ACHN (cell line): ENCODE measurements around the gene YWHAE.
"Not testable (repeated sequence)": the region's sequence is repeated elsewhere in the genome, so short reads cannot be mapped to it uniquely, and the experiment has no call there.

Experiments used
- DNase-seq: peaks from one replicate; pipeline ENCODE4 v3.0.0-alpha.2; 2015
- in situ Hi-C: cut with HindIII; loops from 2 replicates; pipeline ENCODE4 v1.10.0; 2017; ENCODE audit warnings: low sequenced_read_pairs, low pct_ligation_motif_present, low pct_unique_long_range_greater_than_20kb

YWHAE gene

DNA sequence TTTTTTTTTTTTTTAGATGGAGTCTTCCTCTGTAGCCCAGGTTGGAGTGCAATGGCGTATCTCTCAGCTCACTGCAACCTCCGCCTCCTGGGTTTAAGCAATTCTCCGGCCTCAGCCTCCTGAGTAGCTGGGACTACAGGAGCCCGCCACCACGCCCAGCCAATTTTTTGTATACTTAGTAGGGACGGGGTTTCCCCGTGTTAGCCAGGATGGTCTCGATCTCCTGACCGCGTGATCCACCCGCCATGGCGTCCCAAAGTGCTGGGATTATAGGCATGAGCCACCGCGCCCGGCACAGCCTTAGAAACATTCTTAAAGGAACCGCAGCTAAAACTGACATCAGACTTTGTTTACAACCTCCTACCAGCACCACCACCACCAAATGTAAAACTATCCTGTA, 47.5 kb downstream of the YWHAE start:
- DNase-seq, in situ Hi-C loops: not testable (repeated sequence)

DNA sequence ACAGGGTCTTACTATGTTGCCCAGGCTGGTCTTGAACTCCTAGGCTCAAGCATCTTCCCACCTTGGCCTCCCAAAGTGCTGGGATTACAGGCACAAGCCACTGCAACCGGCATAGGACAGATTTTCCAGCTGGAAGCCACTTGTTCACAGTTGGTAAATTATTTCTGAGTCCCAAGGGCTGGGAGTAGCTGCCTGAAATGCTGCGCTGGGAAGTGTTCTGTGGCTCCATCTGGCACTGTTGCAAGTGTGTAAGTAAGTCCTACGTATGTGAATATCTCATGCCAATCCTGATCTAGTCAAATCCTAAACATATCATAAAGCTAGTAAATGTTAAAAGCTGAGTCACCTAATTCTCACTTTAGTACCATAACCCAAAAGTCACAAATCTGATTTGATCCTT, 48.1 kb downstream of the YWHAE start:
- no peak for DNase-seq
- in situ Hi-C loops: no loop called here

DNA sequence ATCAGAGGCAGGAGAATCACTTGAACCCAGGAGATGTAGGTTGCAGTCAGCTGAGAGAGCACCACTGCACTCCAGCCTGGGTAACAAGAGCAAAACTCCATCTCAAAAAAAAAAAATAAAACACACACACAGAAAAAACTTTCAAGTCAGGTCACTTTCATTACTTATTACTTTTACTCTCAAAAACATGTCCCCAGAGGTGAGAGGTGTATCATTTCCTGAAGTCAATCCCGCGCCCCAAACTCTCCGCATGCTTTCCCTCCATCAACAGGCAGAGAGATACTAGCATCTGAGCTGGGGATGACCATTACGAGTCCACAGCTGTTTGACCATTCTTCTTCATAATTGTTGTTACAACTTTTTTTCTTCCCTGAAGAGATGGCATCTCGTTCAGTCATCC, 48.7 kb downstream of the YWHAE start:
- in situ Hi-C loops: no loop called here
- DNase-seq: no peak

DNA sequence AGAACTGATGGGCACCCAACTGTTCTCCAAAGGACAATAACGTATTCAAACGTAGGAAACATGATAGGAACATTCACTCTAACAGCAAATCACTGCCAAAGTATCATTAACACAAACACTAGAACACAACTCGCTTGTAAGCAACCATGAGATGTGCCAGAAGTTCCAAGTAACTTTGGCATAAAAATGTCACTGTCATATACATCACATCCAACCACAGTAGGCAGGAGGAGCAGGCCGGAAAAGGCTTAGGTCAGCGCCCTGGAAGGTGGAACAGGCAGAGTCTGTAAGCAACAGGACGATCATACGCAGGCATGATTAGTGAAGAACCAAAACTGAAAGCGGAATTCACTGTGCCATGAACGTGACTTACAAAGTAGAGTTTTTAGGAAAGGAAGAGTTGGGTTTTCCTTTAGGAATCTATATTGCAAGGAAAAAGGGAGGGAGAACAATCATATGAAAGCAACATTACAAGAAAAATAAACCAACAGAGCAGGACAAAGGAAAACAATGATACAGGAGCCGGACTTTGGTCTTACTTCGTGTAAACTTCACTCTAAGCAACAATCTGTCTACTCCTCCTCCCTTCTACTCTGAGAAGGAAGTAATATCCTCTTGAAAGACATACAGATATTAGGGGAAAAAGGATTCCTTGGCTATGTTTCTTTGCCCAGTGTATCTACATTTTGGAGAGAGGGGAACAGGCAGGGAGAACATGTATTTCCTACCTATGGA, 52.3 kb downstream of the YWHAE start:
- no peak for DNase-seq
- in situ Hi-C loops: no loop called here

DNA sequence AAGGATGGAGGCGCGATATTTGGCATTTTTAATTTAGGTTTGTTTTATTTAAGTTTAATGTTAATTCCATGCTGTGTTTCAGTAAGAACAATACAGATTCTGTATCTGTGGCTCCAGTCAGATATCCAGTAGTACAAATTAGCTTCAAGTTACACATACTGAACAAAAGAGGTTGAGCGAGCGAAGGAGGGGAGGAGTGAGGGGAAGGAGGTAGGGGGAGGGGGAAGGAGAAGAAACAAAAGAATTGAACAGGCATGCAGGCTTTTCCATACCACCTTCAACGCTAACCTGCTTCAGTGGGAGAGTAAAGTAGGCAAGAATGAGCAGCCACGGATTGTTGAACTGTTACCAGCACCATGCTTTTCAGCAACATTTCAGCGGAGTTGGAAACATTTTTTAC, 55.5 kb downstream of the YWHAE start:
- DNase-seq: no peak
- in situ Hi-C loops: no loop called here

DNA sequence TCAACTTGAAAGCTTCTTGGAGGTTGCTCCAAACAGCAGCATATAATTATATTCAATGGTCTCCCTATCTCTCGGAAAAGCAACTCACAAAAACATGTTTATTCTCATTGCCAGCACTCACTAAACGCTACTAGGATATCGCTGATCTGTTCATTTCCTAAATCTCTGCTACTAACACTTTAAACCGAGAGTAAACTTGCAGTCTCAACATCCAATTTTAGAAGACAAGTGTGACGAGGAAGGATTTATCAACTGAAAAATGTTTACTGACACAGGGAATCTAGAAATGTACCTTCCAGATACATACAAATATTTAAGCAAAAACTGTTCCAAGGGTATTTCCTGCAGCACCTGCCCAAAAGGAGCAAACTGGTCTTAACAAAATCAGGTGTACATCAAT, 56.5 kb downstream of the YWHAE start:
- in situ Hi-C loops: no loop called here
- no peak for DNase-seq

DNA sequence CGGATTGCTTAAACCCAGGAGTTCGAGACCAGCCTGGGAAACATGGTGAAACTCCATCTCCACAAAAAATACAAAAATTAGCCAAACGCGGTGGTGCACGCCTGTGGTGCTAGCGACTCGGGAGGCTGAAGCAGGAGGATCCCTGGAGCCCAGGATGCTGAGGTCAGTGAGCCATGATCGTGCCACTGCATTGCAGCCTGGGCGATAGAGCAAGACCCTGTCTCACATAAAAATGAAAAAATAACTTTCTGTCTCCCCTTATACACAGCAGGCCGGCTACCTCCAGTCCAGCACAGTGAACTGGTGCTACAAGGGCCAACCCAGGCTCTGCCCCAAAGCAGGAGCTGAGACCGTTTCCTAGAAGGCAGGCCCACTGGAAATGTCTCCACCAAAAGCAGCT, 59.7 kb downstream of the YWHAE start:
- DNase-seq: no peak
- in situ Hi-C loops: no loop called here

DNA sequence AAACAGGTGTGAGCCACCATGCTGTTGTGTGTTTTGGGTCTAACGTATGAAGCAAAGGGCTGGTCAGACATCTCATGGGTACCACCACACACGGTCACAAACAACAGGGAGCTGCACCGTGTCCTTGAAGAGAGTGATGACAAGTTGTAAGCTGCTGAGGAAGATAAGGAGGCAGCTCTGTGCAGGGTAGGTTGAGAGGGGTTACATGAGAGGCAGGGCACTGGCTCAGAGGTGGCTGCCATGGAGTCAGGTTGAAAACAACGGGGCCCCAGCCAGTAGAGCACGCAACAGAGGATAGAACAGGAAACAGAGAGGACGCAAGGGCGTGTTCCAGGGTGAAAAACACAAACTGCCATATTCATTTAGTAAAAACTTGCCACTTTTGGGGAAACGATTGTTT, 68.3 kb downstream of the YWHAE start:
- DNase-seq: no peak
- in situ Hi-C loops: no loop called here

DNA sequence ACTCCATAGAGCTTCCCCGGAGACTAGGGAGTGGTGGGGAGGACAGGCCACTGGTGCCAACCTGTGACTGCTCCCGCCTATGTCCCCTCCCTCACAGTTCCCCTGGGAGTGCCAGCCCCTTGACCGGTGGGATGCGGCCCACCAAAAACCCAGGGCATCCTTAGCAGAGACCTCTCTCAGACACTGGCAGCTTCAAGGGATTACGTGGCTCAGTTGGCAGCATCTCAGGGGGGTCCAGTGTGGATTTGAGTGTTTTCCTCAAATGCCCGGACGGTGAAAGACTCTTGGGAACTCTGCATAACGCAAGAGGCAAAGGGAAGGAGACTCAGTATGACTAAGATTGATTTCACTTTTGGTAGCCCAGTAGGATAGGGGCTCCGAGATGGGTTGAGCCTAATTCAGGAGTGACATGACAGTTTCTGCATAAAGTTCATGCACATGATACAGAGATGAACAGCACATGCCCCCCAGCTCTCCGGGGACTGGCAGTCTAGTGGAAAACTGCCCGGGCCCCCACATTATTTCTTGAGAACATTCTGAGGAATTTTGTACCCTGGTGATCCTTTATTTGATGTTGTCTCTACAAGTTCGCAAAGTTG, 70.2 kb downstream of the YWHAE start:
- no peak for DNase-seq
- in situ Hi-C loops: no loop called here

DNA sequence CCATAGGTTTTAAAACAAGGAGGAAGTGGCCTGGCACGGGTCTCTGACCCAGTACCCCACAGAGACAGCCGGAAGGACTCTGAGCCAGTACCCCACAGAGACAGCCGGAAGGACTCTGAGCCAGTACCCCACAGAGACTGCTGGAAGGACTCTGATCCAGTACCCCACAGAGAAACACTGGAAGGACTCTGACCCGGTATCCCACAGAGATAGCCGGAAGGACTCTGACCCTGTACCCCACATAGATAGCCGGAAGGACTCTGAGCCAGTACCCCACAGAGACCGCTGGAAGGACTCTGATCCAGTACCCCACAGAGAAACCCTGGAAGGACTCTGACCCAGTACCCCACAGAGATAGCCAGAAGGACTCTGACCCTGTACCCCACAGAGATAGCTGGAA, 71.6 kb downstream of the YWHAE start:
- in situ Hi-C loops: no loop called here

DNA sequence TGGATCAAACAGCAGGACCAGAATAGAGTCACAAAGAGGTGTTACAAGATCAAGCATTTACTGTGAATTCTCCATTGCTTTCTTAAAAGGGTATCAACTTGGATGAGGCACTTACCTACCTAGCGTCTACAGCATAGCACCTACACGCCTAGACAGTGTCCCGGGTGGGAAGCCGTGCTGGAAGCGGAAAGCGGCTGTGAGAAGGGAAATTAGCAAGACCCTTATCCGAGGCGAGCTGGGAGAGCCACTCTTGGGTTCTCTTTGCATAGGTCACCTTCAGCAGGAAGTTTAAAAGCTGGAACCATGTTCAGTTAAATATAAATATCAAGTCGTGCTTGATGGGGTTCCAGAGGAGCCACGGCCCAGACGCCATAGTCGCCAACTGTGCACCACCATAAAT, 74.3 kb downstream of the YWHAE start:
- in situ Hi-C loops: no loop called here
- DNase-seq: no peak

More for the DNA sequence above, 71.6 kb downstream of the YWHAE start:
- DNase-seq: no peak

DNA sequence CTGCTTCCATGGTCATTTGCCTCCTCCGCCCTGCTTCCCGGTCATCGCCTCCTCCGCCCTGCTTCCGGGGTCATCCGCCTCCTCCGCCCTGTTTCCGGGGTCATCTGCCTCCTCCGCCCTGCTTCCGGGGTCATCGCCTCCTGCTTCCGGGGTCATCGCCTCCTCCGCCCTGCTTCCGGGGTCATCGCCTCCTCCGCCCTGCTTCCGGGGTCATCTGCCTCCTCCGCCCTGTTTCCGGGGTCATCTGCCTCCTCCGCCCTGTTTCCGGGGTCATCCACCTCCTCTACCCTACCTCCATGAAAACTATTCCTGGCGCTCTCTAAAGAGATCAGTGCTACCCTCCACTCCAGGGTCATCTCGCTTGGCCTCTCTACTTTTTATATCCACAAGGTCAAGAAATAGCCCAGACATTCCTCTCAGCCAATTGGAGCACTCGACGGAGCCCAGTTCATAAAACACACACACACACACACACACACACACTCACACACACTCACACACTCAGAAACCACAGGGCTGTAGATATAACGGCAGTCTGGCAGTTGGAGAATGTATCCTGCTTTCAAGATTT, 75.7 kb downstream of the YWHAE start:
- DNase-seq: no peak
- in situ Hi-C loops: no loop called here

DNA sequence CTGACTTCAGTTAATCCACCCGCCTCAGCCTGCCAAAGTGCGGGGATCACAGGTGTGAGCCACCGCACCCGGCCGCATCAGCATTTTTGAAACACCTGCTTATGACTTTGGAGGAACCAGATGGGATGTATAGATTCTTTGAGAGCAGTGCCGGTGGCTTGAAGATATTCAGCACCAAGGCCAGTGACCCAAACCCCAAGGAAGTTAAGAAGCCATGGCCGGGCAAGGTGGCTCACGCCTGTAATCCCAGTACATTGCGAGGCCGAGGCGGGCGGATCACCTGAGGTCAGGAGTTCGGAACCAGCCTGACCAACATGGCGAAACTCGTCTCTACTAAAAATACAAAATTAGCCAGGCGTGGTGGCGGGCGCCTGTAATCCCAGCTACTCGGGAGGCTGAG, 76.7 kb downstream of the YWHAE start:
- DNase-seq: no peak
- in situ Hi-C loops: no loop called here

DNA sequence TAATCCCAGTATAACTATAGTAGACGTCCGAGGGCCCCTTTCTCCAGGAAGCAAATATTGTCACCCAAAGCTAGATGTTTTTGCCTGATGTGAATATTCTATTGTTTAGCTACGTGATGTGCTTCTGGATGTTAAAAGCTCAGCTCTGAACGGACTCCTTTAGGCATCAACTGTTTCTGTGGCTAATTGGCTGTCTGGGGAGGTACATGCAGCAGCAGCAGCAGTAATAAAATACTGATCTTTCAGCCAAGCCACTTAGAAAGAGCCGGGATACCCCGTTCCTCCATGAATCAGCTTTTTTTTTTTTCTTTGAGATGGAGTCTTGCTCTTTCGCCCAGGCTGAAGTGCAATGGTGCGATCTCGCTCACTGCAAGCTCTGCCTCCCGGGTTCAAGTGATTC, 77.5 kb downstream of the YWHAE start:
- in situ Hi-C loops: no loop called here
- no peak for DNase-seq

DNA sequence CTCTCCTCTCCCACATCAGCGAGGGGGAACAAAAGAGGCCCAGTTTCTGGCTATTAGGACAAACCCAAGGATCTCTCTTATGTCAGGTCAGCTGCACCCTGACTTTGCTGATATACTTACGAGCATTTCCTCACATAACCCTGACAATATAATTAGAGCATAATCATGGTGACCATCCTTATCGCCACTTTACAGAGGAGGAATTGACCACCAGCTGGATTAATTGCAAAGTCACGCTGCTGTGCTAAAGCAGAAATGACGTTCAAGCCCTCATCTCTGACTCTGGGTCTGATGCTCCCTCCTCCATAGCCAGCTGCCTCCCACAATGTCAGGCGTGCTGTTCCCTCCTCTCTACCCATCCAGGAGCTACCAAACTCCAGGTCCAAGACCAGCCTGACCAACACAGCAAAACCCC, 78.0 kb downstream of the YWHAE start:
- DNase-seq: no peak
- in situ Hi-C loops: no loop called here

DNA sequence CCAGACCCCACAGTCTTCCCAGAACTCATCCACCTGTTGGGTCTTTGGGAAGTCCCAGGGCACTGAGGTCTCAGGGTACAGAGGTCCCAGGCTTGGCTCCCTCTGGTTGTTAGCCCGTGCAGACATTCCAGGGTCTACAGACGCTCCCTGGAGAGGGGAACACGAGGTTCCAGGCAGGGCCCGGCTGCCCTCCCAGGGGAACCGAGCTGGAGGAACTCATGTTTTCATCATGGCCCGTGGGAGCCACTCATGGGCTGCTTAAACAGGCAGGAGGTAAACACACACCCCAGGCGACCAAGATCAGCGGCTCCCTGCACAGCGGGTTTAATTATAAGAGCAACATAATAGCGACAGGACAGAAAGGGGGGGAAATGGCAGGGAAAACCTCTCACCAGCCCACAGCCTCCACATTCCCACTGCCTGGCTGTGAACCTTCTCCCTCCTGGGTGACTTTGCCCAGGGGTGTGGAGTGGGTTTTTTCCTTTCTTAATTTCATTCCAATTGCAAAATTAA, 84.1 kb downstream of the YWHAE start:
- no peak for DNase-seq
- in situ Hi-C loops: no loop called here

DNA sequence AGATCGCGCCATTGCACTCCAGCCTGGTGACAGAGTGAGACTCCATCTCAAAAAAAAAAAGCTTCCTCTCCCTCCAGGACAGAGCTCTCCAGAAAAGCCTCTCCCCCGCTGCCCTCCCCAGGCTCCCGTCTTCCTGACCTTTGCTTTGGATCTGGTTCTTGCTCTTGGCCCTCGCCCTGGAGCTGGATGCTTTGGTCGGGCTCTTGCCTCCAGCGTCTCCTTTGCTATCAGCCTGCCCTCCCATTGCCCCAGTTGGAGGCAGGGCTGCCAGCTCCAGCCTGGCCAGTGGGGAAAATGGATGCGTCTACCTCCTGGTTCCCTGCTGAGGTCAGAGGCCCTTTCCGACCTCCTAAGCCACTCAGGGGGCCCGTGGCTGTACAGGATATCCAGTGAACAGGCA, 84.6 kb downstream of the YWHAE start:
- DNase-seq: no peak
- in situ Hi-C loops: no loop called here

DNA sequence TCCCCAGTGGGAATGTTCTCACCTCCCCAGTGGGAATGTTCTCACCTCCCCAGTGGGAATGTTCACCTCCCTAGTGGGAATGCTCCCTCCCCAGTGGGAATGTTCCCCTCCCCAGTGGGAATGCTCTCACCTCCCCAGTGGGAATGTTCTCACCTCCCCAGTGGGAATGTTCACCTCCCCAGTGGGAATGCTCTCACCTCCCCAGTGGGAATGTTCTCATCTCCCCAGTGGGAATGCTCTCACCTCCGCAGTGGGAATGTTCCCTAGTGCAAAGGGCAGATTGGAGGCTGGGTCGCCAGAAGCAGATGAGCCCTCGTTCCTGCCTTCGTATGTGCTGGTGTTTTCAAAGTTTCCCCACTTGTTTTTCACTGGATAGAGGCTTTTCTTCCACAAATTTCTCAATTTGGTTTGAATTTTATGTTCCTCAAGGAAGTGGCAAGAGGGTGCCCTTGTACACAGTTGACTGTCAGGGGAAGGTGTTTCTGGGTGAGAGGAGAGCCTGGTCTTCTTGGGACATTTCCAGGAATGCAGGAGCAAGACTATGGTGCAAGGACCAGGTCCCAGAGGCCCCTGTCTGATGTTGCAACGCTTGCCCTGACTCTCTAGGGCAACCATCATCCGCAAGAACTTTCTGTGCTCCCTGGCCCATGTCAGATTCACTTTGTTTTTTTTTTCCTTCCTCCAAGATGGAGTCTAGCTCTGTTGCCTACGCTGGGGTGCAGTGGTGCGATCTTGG, 86.6 kb downstream of the YWHAE start:
- DNase-seq: no peak
- in situ Hi-C loops: no loop called here

DNA sequence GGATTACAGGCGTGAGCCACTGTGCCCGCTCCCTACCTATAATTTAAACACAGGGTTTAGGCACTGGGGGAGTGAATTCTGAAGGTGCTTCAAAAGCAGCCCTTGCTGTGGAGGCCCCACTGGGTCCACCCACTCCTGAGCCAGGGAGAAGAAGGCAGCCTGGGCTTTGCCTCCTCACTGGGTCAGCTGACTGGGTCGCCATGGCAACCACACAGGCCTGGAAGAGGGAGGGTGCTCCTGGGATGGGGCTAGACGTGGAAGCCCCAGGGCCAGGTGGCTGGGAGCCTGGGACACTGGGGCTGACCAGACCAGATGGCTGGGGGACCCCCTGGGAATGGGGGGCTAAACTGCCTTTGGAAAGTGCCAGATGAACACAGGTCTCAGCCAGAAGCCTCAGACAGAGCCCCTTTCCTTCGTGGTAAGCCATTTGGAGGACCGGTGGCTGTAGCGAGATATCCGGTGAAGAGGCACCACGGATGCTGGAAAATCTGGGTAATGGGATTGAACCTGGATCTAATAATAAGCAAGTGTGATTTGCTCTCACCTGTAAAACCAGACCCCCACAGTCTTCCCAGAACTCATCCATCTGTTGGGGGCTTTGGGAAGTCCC, 87.7 kb downstream of the YWHAE start:
- in situ Hi-C loops: no loop called here
- no peak for DNase-seq
